HepG2 (cell line): ENCODE results near the gene USP10. TPM values are rescaled to one million over a fixed set of nuclear protein-coding genes. Genes with fewer than 3 reads are reported as not detected.

ENCODE experiments used
- ATAC-seq: fragments of 200-7000 bp; cut with Tn5 transposase; 3 replicates; pipeline ENCODE4 v1.9.1; 2020; ENCODE audit warnings: mild to moderate bottlenecking, moderate library complexity
- BruUV-seq: library from RNA; stranded (reverse); fragments of 400-500 nt; replicated peaks from 2 replicates; lab custom pipeline; 2021; lab: Mats Ljungman, UMichigan
- CTCF ChIA-PET: fragments of 300-600 bp; formaldehyde crosslinking; extraction: SDS; loops from one replicate; lab custom pipeline; 2021; ENCODE audit warnings: low total read pairs, inconsistent platforms, low intra/inter-chr PET ratio; lab: Yijun Ruan, JAX
- POLR2A ChIA-PET: fragments of 350-600 bp; sonication (Branson Sonifier 250); formaldehyde crosslinking; loops from one replicate; lab custom pipeline; 2020; ENCODE audit warnings: antibody characterized with exemption, inconsistent platforms; lab: Yijun Ruan, JAX
- DNase-seq: peaks from one replicate; pipeline ENCODE4 v3.0.0-alpha.2; 2015; ENCODE audit warnings: low spot score
- FAIRE-seq: peaks from 3 replicates; lab custom pipeline; 2011; peaks lifted over from hg19 to GRCh38; lab: Jason Lieb, UNC
- H2AFZ ChIP-seq: one replicate; pipeline ENCODE4 v1.6.1; 2011; ENCODE audit warnings: low read length, inconsistent platforms
- H3K27ac ChIP-seq: fragments of 300-600 bp; 3 replicates; pipeline ENCODE4 v1.8.0; 2011; ENCODE audit warnings: mixed run types, mild to moderate bottlenecking, mixed read lengths, low read length, inconsistent platforms; ENCODE audit not compliant: insufficient read depth; ENCODE audit errors: extremely low read length
- H3K27me3 ChIP-seq, 2 experiments: fragments of 200-600 bp in 1 of 2; 2 replicates in 1 of 2; 3 replicates in 1 of 2; pipeline versions ENCODE4 v1.6.0 to v1.8.0; 2011; ENCODE audit warnings: low read length in 2 of 2, mild to moderate bottlenecking in 2 of 2, moderate library complexity in 2 of 2, inconsistent platforms in 1 of 2; ENCODE audit not compliant: insufficient read depth in 2 of 2, control insufficient read depth in 1 of 2
- H3K36me3 ChIP-seq, 2 experiments: fragments of 200-600 bp in 1 of 2; replicated peaks in 1 of 2; 2 replicates in 1 of 2; 3 replicates in 1 of 2; pipeline versions ENCODE4 v1.5.1 to v1.8.0; 2011; ENCODE audit warnings: low read length in 2 of 2, inconsistent platforms in 1 of 2; ENCODE audit not compliant: insufficient read depth in 2 of 2, control insufficient read depth in 1 of 2
- H3K4me1 ChIP-seq: 2 replicates; pipeline ENCODE4 v1.5.1; 2012; ENCODE audit warnings: low read length, inconsistent platforms; ENCODE audit not compliant: insufficient read depth
- H3K4me2 ChIP-seq: 2 replicates; pipeline ENCODE4 v1.6.0; 2011; ENCODE audit warnings: low read depth, low read length, inconsistent platforms
- H3K4me3 ChIP-seq, 3 experiments: fragments of 200-600 bp in 1 of 3; sonication (generic), shearing (Covaris generic) in 1 of 3; replicated peaks in 1 of 3; 2 replicates each; pipeline ENCODE4 v1.5.1; 2011 to 2016; ENCODE audit warnings: low read length in 3 of 3, inconsistent platforms in 2 of 3, low read depth in 2 of 3, mild to moderate bottlenecking in 2 of 3, control low read depth in 1 of 3, mixed read lengths in 1 of 3; ENCODE audit not compliant: insufficient read depth in 1 of 3
- H3K79me2 ChIP-seq: one replicate; pipeline ENCODE4 v1.6.1; 2011; ENCODE audit warnings: low read length, inconsistent platforms; ENCODE audit not compliant: insufficient read depth
- H3K9ac ChIP-seq: 2 replicates; pipeline ENCODE4 v1.6.0; 2011; ENCODE audit warnings: mild to moderate bottlenecking, low read depth, low read length, inconsistent platforms; ENCODE audit not compliant: insufficient read depth
- H3K9me3 ChIP-seq: 2 replicates; pipeline ENCODE4 v1.5.1; 2012; ENCODE audit warnings: mild to moderate bottlenecking, low read length
- H4K20me1 ChIP-seq: 2 replicates; pipeline ENCODE4 v1.6.0; 2011; ENCODE audit warnings: inconsistent platforms, mild to moderate bottlenecking, low read length, moderate library complexity; ENCODE audit not compliant: insufficient read depth
- FOSL2 ChIP-seq: sonication (generic); formaldehyde crosslinking; IDR thresholded peaks from 2 replicates; pipeline ENCODE4 v1.4.0; 2020; ENCODE audit warnings: missing genetic modification reagents
- HMG20B ChIP-seq: conservative IDR thresholded peaks from 2 replicates; pipeline ENCODE4 v1.6.1; 2016; ENCODE audit warnings: missing genetic modification reagents, missing compliant biosample characterization
- HNF4A ChIP-seq: sonication (generic); formaldehyde crosslinking; IDR thresholded peaks from 2 replicates; pipeline ENCODE4 v1.4.0; 2020; ENCODE audit warnings: missing genetic modification reagents
- HOXA7 ChIP-seq: sonication (generic); formaldehyde crosslinking; IDR thresholded peaks from 2 replicates; pipeline ENCODE4 v1.8.1; 2022; ENCODE audit warnings: mild to moderate bottlenecking, missing genetic modification reagents, moderate library complexity
- NCOA5 ChIP-seq: sonication (generic); formaldehyde crosslinking; IDR thresholded peaks from 2 replicates; pipeline ENCODE4 v1.4.0; 2020; ENCODE audit warnings: missing genetic modification reagents
- SIN3A ChIP-seq: IDR thresholded peaks from 2 replicates; pipeline ENCODE4 v1.6.1; 2011; ENCODE audit warnings: low read depth, mild to moderate bottlenecking, control low read depth, low read length, borderline replicate concordance
- SRF ChIP-seq: IDR thresholded peaks from 2 replicates; pipeline ENCODE4 v1.6.1; 2011; ENCODE audit warnings: mild to moderate bottlenecking, low read depth, low read length, moderate library complexity
- TGIF2 ChIP-seq: IDR thresholded peaks from 2 replicates; pipeline ENCODE4 v1.6.1; 2016; ENCODE audit warnings: control low read depth, missing compliant biosample characterization
- ZNF274 ChIP-seq: sonication (generic); formaldehyde crosslinking; IDR thresholded peaks from 2 replicates; pipeline ENCODE4 v1.5.1; 2020; ENCODE audit warnings: mild to moderate bottlenecking, missing genetic modification reagents
- ZNF367 ChIP-seq: sonication (generic); formaldehyde crosslinking; IDR thresholded peaks from 2 replicates; pipeline ENCODE4 v1.4.0; 2020; ENCODE audit warnings: missing genetic modification reagents, borderline replicate concordance
- ZNF556 ChIP-seq: sonication (generic); formaldehyde crosslinking; IDR thresholded peaks from 2 replicates; pipeline ENCODE4 v1.4.0; 2020; ENCODE audit warnings: mild to moderate bottlenecking, missing genetic modification reagents, borderline replicate concordance
- ZNF558 ChIP-seq: sonication (generic); formaldehyde crosslinking; IDR thresholded peaks from 2 replicates; pipeline ENCODE4 v1.9.0; 2022; ENCODE audit warnings: mild to moderate bottlenecking, missing genetic modification reagents, borderline replicate concordance
- ZNF562 ChIP-seq: sonication (generic); formaldehyde crosslinking; IDR thresholded peaks from 2 replicates; pipeline ENCODE4 v1.8.0; 2022; ENCODE audit warnings: missing genetic modification reagents, borderline replicate concordance
- ZNF674 ChIP-seq: sonication (generic); formaldehyde crosslinking; IDR thresholded peaks from 2 replicates; pipeline ENCODE4 v1.5.0; 2020; ENCODE audit warnings: low read depth, mild to moderate bottlenecking, missing genetic modification reagents
- ZNF713 ChIP-seq: sonication (generic); formaldehyde crosslinking; IDR thresholded peaks from 2 replicates; pipeline ENCODE4 v1.4.0; 2020; ENCODE audit warnings: mild to moderate bottlenecking, missing genetic modification reagents
- ZNF768 ChIP-seq: sonication (generic); formaldehyde crosslinking; IDR thresholded peaks from 2 replicates; pipeline ENCODE4 v1.4.0; 2020; ENCODE audit warnings: missing genetic modification reagents
- WGBS: methylation state at CpG from one replicate; pipeline ENCODE4 v1.1.6; 2017; ENCODE audit warnings: low lambda C conversion rate; 5-methylcytosine and 5-hydroxymethylcytosine counted together
- in situ Hi-C: cut with HindIII; loops from 2 replicates; pipeline ENCODE4 v1.10.0; 2017; ENCODE audit warnings: low pct_unique_long_range_greater_than_20kb; ENCODE audit not compliant: extremely low pct_ligation_motif_present
- intact Hi-C: fragments of 100-400 bp; cut with micrococcal nuclease; formaldehyde crosslinking; loops from one replicate; pipeline ENCODE4 v1.10.0; 2022; ENCODE audit not compliant: unreplicated experiment
- polyA plus RNA-seq, 8 experiments: library from polyadenylated mRNA; depleted of rRNA in 3 of 8; stranded (reverse) in 7 of 8; unstranded in 1 of 8; fragments of >200 nt; fragmentation: Illumina TruSeq in 4 of 8; extraction: Trizol in 4 of 8; gene quantifications; 2 replicates each; pipeline versions ENCODE4 v1.2.1 to v1.2.3, GENCODE V29; 2011 to 2016; ENCODE audit warnings: low read depth in 4 of 8, missing spikeins in 1 of 8, mixed read lengths in 1 of 8; ENCODE audit not compliant: insufficient read depth in 1 of 8
- total RNA-seq, 5 experiments: library from RNA; depleted of rRNA; stranded (reverse); fragments of >200 nt; fragmentation: Illumina TruSeq; extraction: Trizol; gene quantifications; 2 replicates each; pipeline ENCODE4 v1.2.3, GENCODE V29; 2016; ENCODE audit warnings: low read depth in 1 of 5
- TF ChIP-seq, protein P1 (sequence below): sonication (generic); formaldehyde crosslinking; IDR thresholded peaks from 2 replicates; pipeline ENCODE4 v1.4.0; 2020; ENCODE audit warnings: missing genetic modification reagents, borderline replicate concordance
- TF ChIP-seq, protein P2 (sequence below): sonication (generic); formaldehyde crosslinking; IDR thresholded peaks from 2 replicates; pipeline ENCODE4 v1.9.0; 2021; ENCODE audit warnings: missing genetic modification reagents, borderline replicate concordance
- TF ChIP-seq, protein P3 (sequence below): sonication (generic); formaldehyde crosslinking; conservative IDR thresholded peaks from 2 replicates; pipeline ENCODE4 v1.8.0; 2022; ENCODE audit warnings: missing genetic modification reagents

The USP10 gene
- total and polyA plus RNA-seq, 2 of the 13 experiments (the other 11 are each of a cell fraction or from before 2014, with no cell fraction given), result 79.1 to 122 TPM

DNA sequence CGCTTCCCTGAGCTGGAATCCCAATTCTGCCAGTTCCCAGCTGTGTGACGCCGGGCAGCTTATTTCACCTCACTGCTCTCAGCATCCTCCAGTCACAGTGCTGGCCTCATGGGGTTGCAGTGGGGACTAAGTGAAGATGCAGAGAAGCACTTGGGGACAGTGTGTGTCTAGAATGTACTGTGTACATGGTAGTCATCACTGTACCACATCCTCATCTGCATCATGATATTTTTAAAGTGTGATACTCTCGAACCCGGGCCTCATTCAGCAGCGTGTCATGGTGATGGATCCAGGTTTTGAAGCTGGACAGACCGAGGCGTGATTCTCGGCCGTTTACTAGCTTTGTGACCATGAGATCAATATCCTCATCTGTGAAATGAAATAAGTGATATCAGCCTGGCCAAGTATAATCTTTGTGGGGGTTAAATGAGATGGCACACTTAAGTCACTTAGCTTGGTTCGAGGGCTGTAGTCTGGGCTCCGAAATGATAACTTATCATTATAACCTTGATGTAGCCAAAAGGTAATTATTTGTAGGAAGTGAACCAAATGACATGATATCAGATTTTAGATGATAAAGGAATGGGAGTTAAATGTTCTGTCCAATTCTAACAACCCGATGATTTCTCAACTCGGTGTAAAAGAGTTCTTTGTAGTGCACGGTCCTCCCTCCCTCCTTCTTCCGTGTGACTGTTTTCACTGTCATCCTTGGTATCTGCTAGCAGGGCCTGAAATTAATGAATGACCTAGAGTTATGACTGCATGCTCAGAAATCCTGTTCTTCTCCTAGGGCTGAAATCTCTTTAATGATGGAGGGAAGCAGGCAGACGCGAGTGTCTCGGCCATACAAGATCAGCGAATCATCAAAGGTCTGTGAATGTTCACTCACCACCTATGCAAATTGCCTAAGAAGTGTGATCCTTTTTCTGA, 49.5 kb upstream of the USP10 start:
- Histone ChIP-seq H4K20me1 (peaks cover 5% of the 10 kb centered on the region; the same call in 1 of the 2 replicates), H3K4me1 (peaks cover 30% of the 10 kb centered on the region), H3K9me3 (no peaks in the 10 kb centered on the region), H2AFZ (no peak overlapping the region), H3K79me2 (no peaks in the 10 kb centered on the region), H3K36me3 (peaks cover 3 to 20% of the 10 kb centered on the region in 2 experiments; a peak in 3 of 5 replicates), H3K4me2 (no peak overlapping the region), H3K27ac (no peak overlapping the region), H3K27me3 (peaks cover 0 to 10% of the 10 kb centered on the region in 2 experiments; a peak in 1 of 5 replicates), H3K9ac (no peak overlapping the region), H3K4me3 (no peak overlapping the region)
- ATAC-seq (no peak), FAIRE-seq (peak; percentile 8), DNase-seq (peak; percentile 44)
- BruUV-seq, result no TSS peak
- ChIA-PET CTCF (no interaction called here), POLR2A (no interaction called here)
- TF ChIP-seq, protein P1, sequence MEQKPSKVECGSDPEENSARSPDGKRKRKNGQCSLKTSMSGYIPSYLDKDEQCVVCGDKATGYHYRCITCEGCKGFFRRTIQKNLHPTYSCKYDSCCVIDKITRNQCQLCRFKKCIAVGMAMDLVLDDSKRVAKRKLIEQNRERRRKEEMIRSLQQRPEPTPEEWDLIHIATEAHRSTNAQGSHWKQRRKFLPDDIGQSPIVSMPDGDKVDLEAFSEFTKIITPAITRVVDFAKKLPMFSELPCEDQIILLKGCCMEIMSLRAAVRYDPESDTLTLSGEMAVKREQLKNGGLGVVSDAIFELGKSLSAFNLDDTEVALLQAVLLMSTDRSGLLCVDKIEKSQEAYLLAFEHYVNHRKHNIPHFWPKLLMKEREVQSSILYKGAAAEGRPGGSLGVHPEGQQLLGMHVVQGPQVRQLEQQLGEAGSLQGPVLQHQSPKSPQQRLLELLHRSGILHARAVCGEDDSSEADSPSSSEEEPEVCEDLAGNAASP, result no peak
- TF ChIP-seq TGIF2 (CRISPR knock-in tag) (no peak), HMG20B (no peak), ZNF367 (CRISPR knock-in tag) (no peak), ZNF768 (no peak), SRF (no peak), ZNF674 (CRISPR knock-in tag) (no peak), NCOA5 (no peak), ZNF274 (CRISPR knock-in tag) (no peak), ZNF558 (CRISPR knock-in tag) (no peak), ZNF562 (CRISPR knock-in tag) (no peak), FOSL2 (CRISPR knock-in tag) (no peak), ZNF556 (CRISPR knock-in tag) (no peak), ZNF713 (CRISPR knock-in tag) (no peak), HNF4A (CRISPR knock-in tag) (no peak), SIN3A (no peak), HOXA7 (no peak)
- TF ChIP-seq, protein P2, sequence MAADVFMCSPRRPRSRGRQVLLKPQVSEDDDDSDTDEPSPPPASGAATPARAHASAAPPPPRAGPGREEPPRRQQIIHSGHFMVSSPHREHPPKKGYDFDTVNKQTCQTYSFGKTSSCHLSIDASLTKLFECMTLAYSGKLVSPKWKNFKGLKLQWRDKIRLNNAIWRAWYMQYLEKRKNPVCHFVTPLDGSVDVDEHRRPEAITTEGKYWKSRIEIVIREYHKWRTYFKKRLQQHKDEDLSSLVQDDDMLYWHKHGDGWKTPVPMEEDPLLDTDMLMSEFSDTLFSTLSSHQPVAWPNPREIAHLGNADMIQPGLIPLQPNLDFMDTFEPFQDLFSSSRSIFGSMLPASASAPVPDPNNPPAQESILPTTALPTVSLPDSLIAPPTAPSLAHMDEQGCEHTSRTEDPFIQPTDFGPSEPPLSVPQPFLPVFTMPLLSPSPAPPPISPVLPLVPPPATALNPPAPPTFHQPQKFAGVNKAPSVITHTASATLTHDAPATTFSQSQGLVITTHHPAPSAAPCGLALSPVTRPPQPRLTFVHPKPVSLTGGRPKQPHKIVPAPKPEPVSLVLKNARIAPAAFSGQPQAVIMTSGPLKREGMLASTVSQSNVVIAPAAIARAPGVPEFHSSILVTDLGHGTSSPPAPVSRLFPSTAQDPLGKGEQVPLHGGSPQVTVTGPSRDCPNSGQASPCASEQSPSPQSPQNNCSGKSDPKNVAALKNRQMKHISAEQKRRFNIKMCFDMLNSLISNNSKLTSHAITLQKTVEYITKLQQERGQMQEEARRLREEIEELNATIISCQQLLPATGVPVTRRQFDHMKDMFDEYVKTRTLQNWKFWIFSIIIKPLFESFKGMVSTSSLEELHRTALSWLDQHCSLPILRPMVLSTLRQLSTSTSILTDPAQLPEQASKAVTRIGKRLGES, result no peak
- TF ChIP-seq, protein P3, sequence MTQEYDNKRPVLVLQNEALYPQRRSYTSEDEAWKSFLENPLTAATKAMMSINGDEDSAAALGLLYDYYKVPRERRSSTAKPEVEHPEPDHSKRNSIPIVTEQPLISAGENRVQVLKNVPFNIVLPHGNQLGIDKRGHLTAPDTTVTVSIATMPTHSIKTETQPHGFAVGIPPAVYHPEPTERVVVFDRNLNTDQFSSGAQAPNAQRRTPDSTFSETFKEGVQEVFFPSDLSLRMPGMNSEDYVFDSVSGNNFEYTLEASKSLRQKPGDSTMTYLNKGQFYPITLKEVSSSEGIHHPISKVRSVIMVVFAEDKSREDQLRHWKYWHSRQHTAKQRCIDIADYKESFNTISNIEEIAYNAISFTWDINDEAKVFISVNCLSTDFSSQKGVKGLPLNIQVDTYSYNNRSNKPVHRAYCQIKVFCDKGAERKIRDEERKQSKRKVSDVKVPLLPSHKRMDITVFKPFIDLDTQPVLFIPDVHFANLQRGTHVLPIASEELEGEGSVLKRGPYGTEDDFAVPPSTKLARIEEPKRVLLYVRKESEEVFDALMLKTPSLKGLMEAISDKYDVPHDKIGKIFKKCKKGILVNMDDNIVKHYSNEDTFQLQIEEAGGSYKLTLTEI (CRISPR knock-in tag), result no peak
- intact Hi-C loops (no loop called here), in situ Hi-C loops (no loop called here)
- WGBS, result 85% methylated on average over 20 of the region's 20 CpGs
